Lower leg skin (tissue), 4 donors: ENCODE results near the gene FAM111A. TPM values are rescaled to one million over a fixed set of nuclear protein-coding genes. Genes with fewer than 3 reads are reported as not detected.

Experiments used
- DNase-seq, 2 donors: peaks; one replicate each; pipeline ENCODE4 v3.0.0-alpha.2; 2019; ENCODE audit warnings: low spot score in 2 of 2
- H3K4me3 ChIP-seq: fragments of 200-600 bp; sonication (generic); 2 replicates; pipeline ENCODE4 v1.5.1; 2017; ENCODE audit warnings: mild to moderate bottlenecking, low read depth; ENCODE audit not compliant: poor library complexity, severe bottlenecking
- POLR2A ChIP-seq, 2 donors: fragments of 450-650 bp; IDR thresholded peaks; one replicate each; pipeline ENCODE4 v1.6.1; 2016 to 2017; ENCODE audit warnings: antibody characterized with exemption in 2 of 2, mild to moderate bottlenecking in 1 of 2, moderate library complexity in 1 of 2
- WGBS, 2 donors: methylation state at CpG; one replicate each; pipeline ENCODE4 v1.1.5; 2018; 5-methylcytosine and 5-hydroxymethylcytosine counted together
- intact Hi-C: fragments of 100-400 bp; cut with DNase I; formaldehyde crosslinking; loops from one replicate; pipeline ENCODE4 v1.15.0; 2023; ENCODE audit warnings: low total_unique reads
- total RNA-seq, 4 donors: library from RNA; depleted of rRNA; stranded (reverse); fragments of >200 nt; gene quantifications; one replicate each; pipeline ENCODE4 v1.1.0, GENCODE V29; 2016
- TF ChIP-seq, protein P1 (sequence below), 3 donors: fragments of 450-650 bp; IDR thresholded peaks; one replicate each; pipeline ENCODE4 v1.5.1; 2016; ENCODE audit warnings: antibody characterized with exemption in 3 of 3, mild to moderate bottlenecking in 3 of 3, moderate library complexity in 2 of 3

The FAM111A gene
- total RNA-seq, 4 donors from 2014 or later, result 14.9 to 25.0 (median 20.9) TPM

DNA sequence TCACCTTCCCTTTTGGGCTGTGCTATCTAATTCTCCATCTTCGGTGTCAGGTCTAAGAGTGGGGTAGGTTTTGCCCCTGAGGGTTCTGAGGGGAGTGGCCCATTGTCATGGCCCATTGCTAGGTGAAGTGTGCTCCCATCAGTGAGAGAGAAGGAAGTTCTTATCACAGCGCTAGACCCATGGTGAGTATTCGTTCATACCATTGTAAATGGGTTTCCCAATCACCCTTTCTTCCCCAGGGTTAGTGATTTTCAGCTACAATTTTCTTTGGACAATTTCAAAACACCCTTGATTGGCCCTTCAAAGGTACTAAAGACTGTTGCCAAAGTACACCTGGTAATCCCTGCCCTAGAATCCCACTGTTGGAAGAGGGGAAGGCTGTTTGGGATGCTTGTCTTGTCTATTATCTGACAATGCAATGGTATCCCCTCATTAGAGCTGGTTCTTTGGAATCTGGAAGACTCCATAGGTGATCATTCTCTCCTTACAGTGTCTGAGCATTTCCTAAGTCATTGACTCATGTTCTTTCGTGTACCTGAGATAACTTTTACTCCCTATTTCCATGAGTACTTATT, 49.9 kb downstream of the FAM111A start:
- no peak for DNase-seq
- TF ChIP-seq, protein P1, sequence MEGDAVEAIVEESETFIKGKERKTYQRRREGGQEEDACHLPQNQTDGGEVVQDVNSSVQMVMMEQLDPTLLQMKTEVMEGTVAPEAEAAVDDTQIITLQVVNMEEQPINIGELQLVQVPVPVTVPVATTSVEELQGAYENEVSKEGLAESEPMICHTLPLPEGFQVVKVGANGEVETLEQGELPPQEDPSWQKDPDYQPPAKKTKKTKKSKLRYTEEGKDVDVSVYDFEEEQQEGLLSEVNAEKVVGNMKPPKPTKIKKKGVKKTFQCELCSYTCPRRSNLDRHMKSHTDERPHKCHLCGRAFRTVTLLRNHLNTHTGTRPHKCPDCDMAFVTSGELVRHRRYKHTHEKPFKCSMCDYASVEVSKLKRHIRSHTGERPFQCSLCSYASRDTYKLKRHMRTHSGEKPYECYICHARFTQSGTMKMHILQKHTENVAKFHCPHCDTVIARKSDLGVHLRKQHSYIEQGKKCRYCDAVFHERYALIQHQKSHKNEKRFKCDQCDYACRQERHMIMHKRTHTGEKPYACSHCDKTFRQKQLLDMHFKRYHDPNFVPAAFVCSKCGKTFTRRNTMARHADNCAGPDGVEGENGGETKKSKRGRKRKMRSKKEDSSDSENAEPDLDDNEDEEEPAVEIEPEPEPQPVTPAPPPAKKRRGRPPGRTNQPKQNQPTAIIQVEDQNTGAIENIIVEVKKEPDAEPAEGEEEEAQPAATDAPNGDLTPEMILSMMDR (IDR thresholded peaks at IDR 0.05), result no peak
- TF ChIP-seq POLR2A (IDR thresholded peaks at IDR 0.05), result no peak
- no peak overlapping the region for H3K4me3 ChIP-seq
- 89% methylated on average over 4 of the region's 4 CpGs for WGBS, 2 donors
- intact Hi-C loops, result no loop called here

- WGBS, 2 donors, result 79 to 81% methylated on average over 10 of the region's 10 CpGs
- no peak for TF ChIP-seq POLR2A (IDR thresholded peaks at IDR 0.05)
- TF ChIP-seq, protein P1 (IDR thresholded peaks at IDR 0.05), result no peak
- DNase-seq, result no peak
- intact Hi-C loops, result no loop called here
- no peak overlapping the region for H3K4me3 ChIP-seq
Measured at GRCh38 chr11:59193587-59194130, 51.0 kb downstream of the FAM111A start.

DNA sequence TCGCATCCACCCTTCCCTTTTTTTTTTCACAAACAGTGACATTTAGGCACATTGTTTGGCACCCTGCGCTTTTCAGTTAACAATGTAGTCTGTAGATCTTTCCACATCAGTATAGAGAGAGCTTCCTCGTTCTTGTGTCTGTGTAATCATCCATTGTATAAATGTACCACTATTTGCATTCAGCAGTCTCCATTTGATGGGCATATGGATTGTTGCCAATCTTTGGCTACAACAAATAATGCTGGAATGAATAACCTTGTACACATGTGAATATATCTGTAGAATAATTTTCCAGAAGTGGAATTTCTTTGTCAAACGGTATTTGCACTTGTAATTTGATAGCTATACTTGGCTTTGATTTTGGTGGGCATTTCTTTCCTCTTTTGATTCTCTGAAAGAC, 52.9 kb downstream of the FAM111A start:
- DNase-seq, result no peak
- intact Hi-C loops, result no loop called here
- TF ChIP-seq, protein P1 (IDR thresholded peaks at IDR 0.05), result no peak
- no peak for TF ChIP-seq POLR2A (IDR thresholded peaks at IDR 0.05)
- 71 to 84% methylated on average over 4 of the region's 4 CpGs for WGBS, 2 donors
- H3K4me3 ChIP-seq, result no peak overlapping the region

GRCh38 chr11:59196777-59197176, 54.1 kb downstream of the FAM111A start:
- H3K4me3 ChIP-seq, result no peak overlapping the region
- intact Hi-C loops, result no loop called here
- DNase-seq, result no peak
- no peak for TF ChIP-seq POLR2A (IDR thresholded peaks at IDR 0.05)
- TF ChIP-seq, protein P1 (IDR thresholded peaks at IDR 0.05), result no peak
- 96 to 98% methylated on average over 2 of the region's 2 CpGs for WGBS, 2 donors

- intact Hi-C loops, result no loop called here
- no peak overlapping the region for H3K4me3 ChIP-seq
- no peak for TF ChIP-seq POLR2A (IDR thresholded peaks at IDR 0.05)
- TF ChIP-seq, protein P1 (IDR thresholded peaks at IDR 0.05), result no peak
- no peak for DNase-seq
- 2 to 14% methylated on average over 8 to 9 of the region's 9 CpGs for WGBS, 2 donors
Measured at GRCh38 chr11:59197991-59198390, 55.3 kb downstream of the FAM111A start.

DNA sequence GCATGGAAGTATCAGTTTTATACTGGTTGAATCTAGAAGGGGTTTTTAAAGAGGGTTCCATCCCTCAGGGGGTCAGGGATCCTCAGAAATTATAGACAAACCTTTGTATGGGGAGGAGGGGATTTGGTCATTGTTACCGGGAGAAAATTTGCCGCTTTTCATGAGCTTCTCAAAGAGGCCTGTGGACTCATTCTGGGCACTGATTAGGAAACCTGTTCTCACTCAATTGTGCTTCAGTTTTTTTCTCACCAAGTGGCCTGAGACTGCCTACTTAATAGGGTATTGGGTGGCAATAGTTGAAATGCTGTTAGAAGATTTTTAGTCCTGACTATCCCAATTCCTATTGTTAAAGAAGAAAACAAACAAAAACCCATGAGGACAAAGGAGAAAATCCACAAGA, 56.1 kb downstream of the FAM111A start:
- H3K4me3 ChIP-seq, result no peak overlapping the region
- WGBS, 2 donors, result 92 to 100% methylated on average over 2 of the region's 2 CpGs
- DNase-seq, result no peak
- intact Hi-C loops, result no loop called here
- TF ChIP-seq, protein P1 (IDR thresholded peaks at IDR 0.05), result no peak
- TF ChIP-seq POLR2A (IDR thresholded peaks at IDR 0.05), result no peak
